Measurements from ENCODE around the gene CSRNP2.

Gene CSRNP2

GRCh38 chr12:51062631-51063397 is 20.6 kb downstream of the CSRNP2 start:
- Mint-ChIP-seq H3K36me3 (ENCODE audit: low read depth) (peaks cover 58% of the 10 kb centered on the region), H3K27me3 (no peaks in the 10 kb centered on the region), H3K9me3 (no peaks in the 10 kb centered on the region), H3K27ac (no peak overlapping the region), H3K4me3 (no peak overlapping the region), H3K4me1 (ENCODE audit: low read depth) (peaks cover 2% of the 10 kb centered on the region)

GRCh38 chr12:51059086-51059485 is 24.3 kb downstream of the CSRNP2 start:
- Mint-ChIP-seq H3K27me3 (no peaks in the 10 kb centered on the region), H3K9me3 (no peaks in the 10 kb centered on the region)

GRCh38 chr12:51056242-51056641 is 27.2 kb downstream of the CSRNP2 start:
- no peak overlapping the region for H3K27ac Mint-ChIP-seq
- H3K4me3 Mint-ChIP-seq = no peak overlapping the region
- H3K4me1 Mint-ChIP-seq (ENCODE audit: low read depth) = peaks cover 7% of the 10 kb centered on the region
- no peaks in the 10 kb centered on the region for H3K9me3 Mint-ChIP-seq
- no peaks in the 10 kb centered on the region for H3K27me3 Mint-ChIP-seq
- peaks cover 62% of the 10 kb centered on the region for H3K36me3 Mint-ChIP-seq (ENCODE audit: low read depth)

More at GRCh38 chr12:51059086-51059485, 24.3 kb downstream of the CSRNP2 start:
- no peaks in the 10 kb centered on the region for H3K4me1 Mint-ChIP-seq (ENCODE audit: low read depth)
- H3K4me3 Mint-ChIP-seq = no peak overlapping the region
- H3K27ac Mint-ChIP-seq = peak overlapping the region; percentile 14
- H3K36me3 Mint-ChIP-seq (ENCODE audit: low read depth) = peaks cover 64% of the 10 kb centered on the region

GRCh38 chr12:51055060-51055459 is 28.3 kb downstream of the CSRNP2 start:
- Mint-ChIP-seq H3K27ac (no peak overlapping the region), H3K4me1 (ENCODE audit: low read depth) (peaks cover 7% of the 10 kb centered on the region), H3K4me3 (no peak overlapping the region), H3K36me3 (ENCODE audit: low read depth) (peaks cover 57% of the 10 kb centered on the region), H3K27me3 (no peaks in the 10 kb centered on the region), H3K9me3 (no peaks in the 10 kb centered on the region)

- Mint-ChIP-seq H3K27ac (peak overlapping the region; percentile 80), H3K4me3 (no peak overlapping the region), H3K36me3 (ENCODE audit: low read depth) (peaks cover 56% of the 10 kb centered on the region), H3K27me3 (no peaks in the 10 kb centered on the region), H3K9me3 (no peaks in the 10 kb centered on the region), H3K4me1 (ENCODE audit: low read depth) (peaks cover 30% of the 10 kb centered on the region)
These were observed 31.6 kb downstream of the CSRNP2 start for GRCh38 chr12:51051787-51052186.

- Mint-ChIP-seq H3K4me3 (peak overlapping the region; percentile 99), H3K27me3 (no peaks in the 10 kb centered on the region), H3K27ac (peak overlapping the region; percentile 96), H3K36me3 (ENCODE audit: low read depth) (peaks cover 42% of the 10 kb centered on the region), H3K9me3 (no peaks in the 10 kb centered on the region), H3K4me1 (ENCODE audit: low read depth) (peaks cover 32% of the 10 kb centered on the region)
These were observed 33.9 kb downstream of the CSRNP2 start for GRCh38 chr12:51049525-51049924.

- no peaks in the 10 kb centered on the region for H3K9me3 Mint-ChIP-seq
These were observed 34.6 kb downstream of the CSRNP2 start for GRCh38 chr12:51048661-51049251.

GRCh38 chr12:51047655-51048540 is 35.5 kb downstream of the CSRNP2 start, which contains the start of gene LETMD1:
LETMD1 (plus strand) TSS chr12:51048327; CDS start chr12:51048357, 30 bp downstream.
- Mint-ChIP-seq H3K36me3 (ENCODE audit: low read depth) (peaks cover 26% of the 10 kb centered on the region), H3K9me3 (no peaks in the 10 kb centered on the region), H3K4me1 (ENCODE audit: low read depth) (peaks cover 32% of the 10 kb centered on the region), H3K27ac (peak within 1 kb of the TSS; percentile 96), H3K4me3 (peak within 1 kb of the TSS; percentile 99), H3K27me3 (no peaks in the 10 kb centered on the region)

More at GRCh38 chr12:51048661-51049251, 34.6 kb downstream of the CSRNP2 start:
- Mint-ChIP-seq H3K27ac (peak overlapping the region; percentile 96), H3K4me1 (ENCODE audit: low read depth) (peaks cover 32% of the 10 kb centered on the region), H3K27me3 (no peaks in the 10 kb centered on the region), H3K4me3 (peak overlapping the region; percentile 99), H3K36me3 (ENCODE audit: low read depth) (peaks cover 34% of the 10 kb centered on the region)

- Mint-ChIP-seq H3K4me1 (ENCODE audit: low read depth) (peaks cover 4% of the 10 kb centered on the region), H3K9me3 (no peaks in the 10 kb centered on the region), H3K27me3 (no peaks in the 10 kb centered on the region), H3K27ac (no peak overlapping the region), H3K36me3 (ENCODE audit: low read depth) (no peaks in the 10 kb centered on the region), H3K4me3 (no peak overlapping the region)
These were observed 47.1 kb downstream of the CSRNP2 start for GRCh38 chr12:51036279-51036678.

GRCh38 chr12:51033457-51034089 is 49.8 kb downstream of the CSRNP2 start:
- no peaks in the 10 kb centered on the region for H3K9me3 Mint-ChIP-seq
- H3K36me3 Mint-ChIP-seq (ENCODE audit: low read depth) = no peaks in the 10 kb centered on the region
- no peak overlapping the region for H3K27ac Mint-ChIP-seq
- H3K4me3 Mint-ChIP-seq = no peak overlapping the region
- peaks cover 4% of the 10 kb centered on the region for H3K4me1 Mint-ChIP-seq (ENCODE audit: low read depth)
- H3K27me3 Mint-ChIP-seq = no peaks in the 10 kb centered on the region

- Mint-ChIP-seq H3K27me3 (no peaks in the 10 kb centered on the region), H3K4me1 (ENCODE audit: low read depth) (peaks cover 5% of the 10 kb centered on the region), H3K4me3 (no peak overlapping the region), H3K36me3 (ENCODE audit: low read depth) (no peaks in the 10 kb centered on the region), H3K27ac (no peak overlapping the region), H3K9me3 (no peaks in the 10 kb centered on the region)
These were observed 50.3 kb downstream of the CSRNP2 start for GRCh38 chr12:51033048-51033447.

GRCh38 chr12:51028813-51029150 is 54.6 kb downstream of the CSRNP2 start:
- Mint-ChIP-seq H3K36me3 (ENCODE audit: low read depth) (no peaks in the 10 kb centered on the region), H3K27me3 (no peaks in the 10 kb centered on the region), H3K9me3 (no peaks in the 10 kb centered on the region), H3K4me1 (ENCODE audit: low read depth) (peaks cover 37% of the 10 kb centered on the region), H3K4me3 (no peak overlapping the region), H3K27ac (no peak overlapping the region)

- H3K36me3 Mint-ChIP-seq (ENCODE audit: low read depth) = peaks cover 3% of the 10 kb centered on the region
- peaks cover 42% of the 10 kb centered on the region for H3K4me1 Mint-ChIP-seq (ENCODE audit: low read depth)
- H3K27ac Mint-ChIP-seq = no peak overlapping the region
- no peaks in the 10 kb centered on the region for H3K9me3 Mint-ChIP-seq
- no peak overlapping the region for H3K4me3 Mint-ChIP-seq
- H3K27me3 Mint-ChIP-seq = no peaks in the 10 kb centered on the region
These were observed 55.1 kb downstream of the CSRNP2 start for GRCh38 chr12:51028126-51028812.

- peak overlapping the region; percentile 63 for H3K4me3 Mint-ChIP-seq
- peak overlapping the region; percentile 51 for H3K27ac Mint-ChIP-seq
- H3K9me3 Mint-ChIP-seq = no peaks in the 10 kb centered on the region
- peaks cover 4% of the 10 kb centered on the region for H3K36me3 Mint-ChIP-seq (ENCODE audit: low read depth)
- H3K4me1 Mint-ChIP-seq (ENCODE audit: low read depth) = peaks cover 47% of the 10 kb centered on the region
- H3K27me3 Mint-ChIP-seq = no peaks in the 10 kb centered on the region
These were observed 56.0 kb downstream of the CSRNP2 start for GRCh38 chr12:51027342-51027835.

Data from stimulated activated naive CD8-positive, alpha-beta T cell treated with anti-CD3 and anti-CD28 coated beads, Interleukin-15, Interleukin-2, amounts not matched to agents 100 ng/mL and 50 ng/mL, for 24 hours (primary cell).